Lung (tissue), 12 donors: ENCODE measurements around the gene CENPT. TPM values are rescaled to one million over a fixed set of nuclear protein-coding genes. Genes with fewer than 3 reads are reported as not detected.

Experiments
- ATAC-seq: fragments of 200-7000 bp; cut with Tn5 transposase; one replicate; pipeline ENCODE4 v1.9.1; 2020; ENCODE audit warnings: moderate number of reproducible peaks; ENCODE audit not compliant: insufficient read depth, low FRiP score
- DNase-seq, 3 donors: peaks; one replicate each; pipeline ENCODE4 v3.0.0-alpha.2; 2013 to 2017
- H3K27ac ChIP-seq, 2 donors: one replicate each; pipeline ENCODE4 v1.5.1; 2013; ENCODE audit warnings: mild to moderate bottlenecking in 2 of 2, moderate library complexity in 2 of 2, control low read depth in 1 of 2, inconsistent platforms in 1 of 2, low read depth in 1 of 2, low read length in 1 of 2
- H3K27me3 ChIP-seq, 3 donors: one replicate each; pipeline ENCODE4 v1.5.1; 2013; ENCODE audit warnings: low read length in 2 of 3; ENCODE audit not compliant: control insufficient read depth in 3 of 3, insufficient read depth in 3 of 3
- H3K36me3 ChIP-seq, 4 donors: one replicate each; pipeline ENCODE4 v1.5.1; 2013; ENCODE audit warnings: low read length in 4 of 4, mild to moderate bottlenecking in 1 of 4, moderate library complexity in 1 of 4; ENCODE audit not compliant: control insufficient read depth in 4 of 4, insufficient read depth in 4 of 4
- H3K4me1 ChIP-seq, 5 donors: one replicate each; pipeline ENCODE4 v1.5.1; 2013; ENCODE audit warnings: low read length in 5 of 5, mild to moderate bottlenecking in 2 of 5, moderate library complexity in 1 of 5; ENCODE audit not compliant: control insufficient read depth in 5 of 5, insufficient read depth in 5 of 5
- H3K4me3 ChIP-seq: one replicate; pipeline ENCODE4 v1.5.1; 2013; ENCODE audit warnings: mild to moderate bottlenecking, control low read depth, moderate library complexity
- H3K9ac ChIP-seq, 2 donors: one replicate each; pipeline ENCODE4 v1.5.1; 2013; ENCODE audit warnings: low read length in 2 of 2, control low read depth in 1 of 2; ENCODE audit not compliant: insufficient read depth in 1 of 2
- H3K9me3 ChIP-seq, 4 donors: one replicate each; pipeline ENCODE4 v1.5.1; 2013; ENCODE audit warnings: low read length in 3 of 4, mild to moderate bottlenecking in 1 of 4, moderate library complexity in 1 of 4; ENCODE audit not compliant: control insufficient read depth in 4 of 4, insufficient read depth in 3 of 4
- WGBS, 2 donors: extraction: QIAGEN DNeasy Blood & Tissue Kit; methylation state at CpG; one replicate each; pipeline ENCODE4 v1.1.7; 2013; 5-methylcytosine and 5-hydroxymethylcytosine counted together
- polyA plus RNA-seq, 2 donors: library from polyadenylated mRNA; stranded (reverse); fragments of 200-250 nt; gene quantifications; one replicate each; pipeline ENCODE4 v1.2.1, GENCODE V29; 2013
- total RNA-seq, 2 donors: library from RNA; depleted of rRNA in 1 of 2; stranded (reverse); fragments of >200 nt in 1 of 2; gene quantifications; one replicate each; pipeline ENCODE4 v1.2.1, GENCODE V29; 2014 to 2021
- TF ChIP-seq, protein P1 (sequence below): IDR thresholded peaks from 2 replicates; pipeline ENCODE4 v1.5.1; 2012; ENCODE audit warnings: mild to moderate bottlenecking; ENCODE audit errors: control extremely low read depth, extremely low read depth
- donor health status: control.
- donor health status: control.
- donor health status: Bipolar disorder and iron deficiency.
- donor health status: healthy.
- donor health status: DM: yes; HTN: yes; CAD: no.

The CENPT gene
- total and polyA plus RNA-seq, 4 donors = 28.5 to 47.5 (median 33.0) TPM

DNA sequence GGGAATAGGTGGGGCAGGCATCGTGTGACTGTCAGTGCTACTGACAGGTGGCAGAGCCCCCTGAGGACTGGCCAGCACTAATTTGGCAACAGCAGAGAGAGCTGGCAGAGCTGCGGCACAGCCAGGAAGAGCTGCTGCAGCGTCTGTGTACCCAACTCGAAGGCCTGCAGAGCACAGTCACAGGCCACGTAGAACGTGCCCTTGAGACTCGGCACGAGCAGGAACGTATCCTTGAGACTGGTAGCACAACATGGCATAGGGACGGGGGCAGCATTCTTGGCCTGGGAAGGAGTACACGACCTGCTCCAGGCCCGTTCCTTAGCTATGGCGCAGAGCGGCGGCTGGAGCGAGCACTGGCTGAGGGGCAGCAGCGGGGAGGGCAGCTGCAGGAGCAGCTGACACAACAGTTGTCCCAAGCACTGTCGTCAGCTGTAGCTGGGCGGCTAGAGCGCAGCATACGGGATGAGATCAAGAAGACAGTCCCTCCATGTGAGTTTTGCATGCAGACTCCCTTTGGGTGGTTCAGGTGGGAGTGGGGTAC is 34.2 kb upstream of the CENPT start:
- Histone ChIP-seq H3K4me1 (peaks cover 0 to 11% (median 3%) of the 10 kb centered on the region in 5 donors), H3K9ac (no peak overlapping the region), H3K27me3 (no peaks in the 10 kb centered on the region), H3K27ac (peak overlapping the region in 1 of 2 donors; percentile 63), H3K4me3 (no peak overlapping the region), H3K36me3 (peaks cover 10 to 79% (median 59%) of the 10 kb centered on the region in 4 donors), H3K9me3 (no peaks in the 10 kb centered on the region)
- DNase-seq (no peak), ATAC-seq (no peak)
- TF ChIP-seq, protein P1, sequence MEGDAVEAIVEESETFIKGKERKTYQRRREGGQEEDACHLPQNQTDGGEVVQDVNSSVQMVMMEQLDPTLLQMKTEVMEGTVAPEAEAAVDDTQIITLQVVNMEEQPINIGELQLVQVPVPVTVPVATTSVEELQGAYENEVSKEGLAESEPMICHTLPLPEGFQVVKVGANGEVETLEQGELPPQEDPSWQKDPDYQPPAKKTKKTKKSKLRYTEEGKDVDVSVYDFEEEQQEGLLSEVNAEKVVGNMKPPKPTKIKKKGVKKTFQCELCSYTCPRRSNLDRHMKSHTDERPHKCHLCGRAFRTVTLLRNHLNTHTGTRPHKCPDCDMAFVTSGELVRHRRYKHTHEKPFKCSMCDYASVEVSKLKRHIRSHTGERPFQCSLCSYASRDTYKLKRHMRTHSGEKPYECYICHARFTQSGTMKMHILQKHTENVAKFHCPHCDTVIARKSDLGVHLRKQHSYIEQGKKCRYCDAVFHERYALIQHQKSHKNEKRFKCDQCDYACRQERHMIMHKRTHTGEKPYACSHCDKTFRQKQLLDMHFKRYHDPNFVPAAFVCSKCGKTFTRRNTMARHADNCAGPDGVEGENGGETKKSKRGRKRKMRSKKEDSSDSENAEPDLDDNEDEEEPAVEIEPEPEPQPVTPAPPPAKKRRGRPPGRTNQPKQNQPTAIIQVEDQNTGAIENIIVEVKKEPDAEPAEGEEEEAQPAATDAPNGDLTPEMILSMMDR = no peak
- 93 to 94% methylated on average over 21 of the region's 21 CpGs for WGBS, 2 donors

DNA sequence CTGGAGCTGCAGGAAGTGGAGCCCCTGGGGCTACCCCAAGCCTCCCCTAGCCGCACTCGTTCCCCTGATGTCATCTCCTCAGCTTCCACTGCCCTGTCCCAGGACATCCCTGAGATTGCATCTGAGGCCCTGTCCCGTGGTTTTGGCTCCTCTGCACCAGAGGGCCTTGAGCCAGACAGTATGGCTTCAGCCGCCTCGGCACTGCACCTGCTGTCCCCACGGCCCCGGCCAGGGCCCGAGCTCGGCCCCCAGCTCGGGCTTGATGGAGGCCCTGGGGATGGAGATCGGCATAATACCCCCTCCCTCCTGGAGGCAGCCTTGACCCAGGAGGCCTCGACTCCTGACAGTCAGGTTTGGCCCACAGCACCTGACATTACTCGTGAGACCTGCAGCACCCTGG is 33.1 kb upstream of the CENPT start:
- H3K27me3 ChIP-seq = no peaks in the 10 kb centered on the region
- no peak overlapping the region for H3K9ac ChIP-seq
- no peaks in the 10 kb centered on the region for H3K9me3 ChIP-seq
- H3K4me1 ChIP-seq = peaks cover 0 to 11% (median 3%) of the 10 kb centered on the region in 5 donors
- TF ChIP-seq, protein P1 = no peak
- H3K36me3 ChIP-seq = peaks cover 10 to 81% (median 59%) of the 10 kb centered on the region in 4 donors
- no peak for ATAC-seq
- DNase-seq = no peak
- no peak overlapping the region for H3K4me3 ChIP-seq
- WGBS, 2 donors = 94 to 96% methylated on average over 13 of the region's 13 CpGs
- no peak overlapping the region for H3K27ac ChIP-seq

DNA sequence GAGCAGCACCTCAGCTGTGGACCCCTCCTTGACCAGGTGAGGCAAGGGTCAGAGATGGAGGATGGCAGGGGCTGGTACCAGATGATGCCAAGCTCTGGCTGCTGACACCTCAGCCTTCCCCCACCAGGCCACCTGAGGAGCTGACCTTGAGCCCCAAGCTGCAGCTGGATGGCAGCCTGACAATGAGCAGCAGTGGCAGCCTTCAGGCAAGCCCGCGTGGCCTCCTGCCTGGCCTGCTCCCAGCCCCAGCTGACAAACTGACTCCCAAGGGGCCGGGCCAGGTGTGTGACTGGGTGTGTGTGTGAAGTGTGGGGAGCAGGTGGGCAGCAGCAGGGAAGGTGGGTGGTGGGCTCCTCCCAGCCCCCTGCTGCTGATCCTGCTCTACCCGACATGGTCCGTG is 32.4 kb upstream of the CENPT start:
- H3K9ac ChIP-seq = no peak overlapping the region
- no peak overlapping the region for H3K27ac ChIP-seq
- WGBS, 2 donors = 91 to 94% methylated on average over 5 of the region's 5 CpGs
- peaks cover 0 to 8% (median 3%) of the 10 kb centered on the region in 5 donors for H3K4me1 ChIP-seq
- no peaks in the 10 kb centered on the region for H3K27me3 ChIP-seq
- no peak for ATAC-seq
- no peaks in the 10 kb centered on the region for H3K9me3 ChIP-seq
- no peak for DNase-seq
- peaks cover 10 to 82% (median 60%) of the 10 kb centered on the region in 4 donors for H3K36me3 ChIP-seq
- TF ChIP-seq, protein P1 = no peak
- H3K4me3 ChIP-seq = no peak overlapping the region

- H3K9me3 ChIP-seq = no peaks in the 10 kb centered on the region
- WGBS, 2 donors = 92 to 93% methylated on average over 12 of the region's 12 CpGs
- H3K9ac ChIP-seq = no peak overlapping the region
- DNase-seq = no peak
- no peak overlapping the region for H3K27ac ChIP-seq
- no peak for ATAC-seq
- H3K4me1 ChIP-seq = peaks cover 0 to 6% (median 3%) of the 10 kb centered on the region in 5 donors
- no peak overlapping the region for H3K4me3 ChIP-seq
- no peaks in the 10 kb centered on the region for H3K27me3 ChIP-seq
- TF ChIP-seq, protein P1 = no peak
- peaks cover 10 to 79% (median 60%) of the 10 kb centered on the region in 4 donors for H3K36me3 ChIP-seq
These were observed 32.0 kb upstream of the CENPT start for GRCh38 chr16:67879462-67879861.
